Right cardiac atrium (tissue), 5 donors: ENCODE measurements around the gene PRSS1. TPM values are rescaled to one million over a fixed set of nuclear protein-coding genes. Genes with fewer than 3 reads are reported as not detected.
"Not testable (repeated sequence)": the region's sequence is repeated elsewhere in the genome, so short reads cannot be mapped to it uniquely, and the experiment has no call there.

Experiments used
- ATAC-seq, 2 donors: fragments of 200-7000 bp; cut with Tn5 transposase; one replicate each; pipeline versions ENCODE4 v1.8.0 to v1.9.1; 2020; ENCODE audit warnings: moderate library complexity in 2 of 2, mild to moderate bottlenecking in 1 of 2
- DNase-seq, 3 donors: peaks; one replicate each; pipeline ENCODE4 v3.0.0-alpha.2; 2020
- H3K27ac ChIP-seq: one replicate; pipeline ENCODE4 v1.5.1; 2013; ENCODE audit warnings: mild to moderate bottlenecking, low read length, control low read depth, moderate library complexity
- H3K27me3 ChIP-seq: one replicate; pipeline ENCODE4 v1.6.1; 2013; ENCODE audit not compliant: control insufficient read depth, insufficient read depth
- H3K4me1 ChIP-seq: one replicate; pipeline ENCODE4 v1.6.1; 2013; ENCODE audit warnings: low read length; ENCODE audit not compliant: control insufficient read depth, insufficient read depth
- H3K4me3 ChIP-seq: one replicate; pipeline ENCODE4 v1.5.1; 2013; ENCODE audit warnings: low read length, control low read depth
- H3K9me3 ChIP-seq: one replicate; pipeline ENCODE4 v1.6.1; 2013; ENCODE audit warnings: low read length; ENCODE audit not compliant: control insufficient read depth
- whole genome bisulfite sequencing: extraction: QIAGEN DNeasy Blood & Tissue Kit; methylation state at CpG from one replicate; pipeline ENCODE4 v1.1.7; 2013; 5-methylcytosine and 5-hydroxymethylcytosine counted together
- intact Hi-C, 4 donors: fragments of 100-400 bp; cut with DNase I; formaldehyde crosslinking; loops; one replicate each; pipeline versions ENCODE4 v1.11.0 to v1.14.0; 2022 to 2023
- polyA plus RNA-seq: library from polyadenylated mRNA; stranded (reverse); fragments of 200-250 nt; gene quantifications from one replicate; pipeline ENCODE4 v1.2.3, GENCODE V29; 2013
- total RNA-seq, 4 donors: library from RNA; stranded (reverse); fragmentation: NEBNext Ultra II Directional; extraction: Animal tissue kit (Norgen Biotek cat#: 25700); gene quantifications; one replicate each; pipeline ENCODE4 v1.2.1, GENCODE V29; 2021
- donor health status: healthy with polysubstance abuse.
- donor health status: DM: no; HTN: yes; CAD: no.
- donor health status: DM: no; HTN: no; CAD: no.
- donor health status: DM: no; HTN: yes; CAD: no; lungs with severe emphysema.
- donor health status: DM: yes; HTN: yes; CAD: no.

PRSS1 gene
- total and polyA plus RNA-seq, 5 donors = 0.27 to 0.61 TPM; not detected in 3

DNA sequence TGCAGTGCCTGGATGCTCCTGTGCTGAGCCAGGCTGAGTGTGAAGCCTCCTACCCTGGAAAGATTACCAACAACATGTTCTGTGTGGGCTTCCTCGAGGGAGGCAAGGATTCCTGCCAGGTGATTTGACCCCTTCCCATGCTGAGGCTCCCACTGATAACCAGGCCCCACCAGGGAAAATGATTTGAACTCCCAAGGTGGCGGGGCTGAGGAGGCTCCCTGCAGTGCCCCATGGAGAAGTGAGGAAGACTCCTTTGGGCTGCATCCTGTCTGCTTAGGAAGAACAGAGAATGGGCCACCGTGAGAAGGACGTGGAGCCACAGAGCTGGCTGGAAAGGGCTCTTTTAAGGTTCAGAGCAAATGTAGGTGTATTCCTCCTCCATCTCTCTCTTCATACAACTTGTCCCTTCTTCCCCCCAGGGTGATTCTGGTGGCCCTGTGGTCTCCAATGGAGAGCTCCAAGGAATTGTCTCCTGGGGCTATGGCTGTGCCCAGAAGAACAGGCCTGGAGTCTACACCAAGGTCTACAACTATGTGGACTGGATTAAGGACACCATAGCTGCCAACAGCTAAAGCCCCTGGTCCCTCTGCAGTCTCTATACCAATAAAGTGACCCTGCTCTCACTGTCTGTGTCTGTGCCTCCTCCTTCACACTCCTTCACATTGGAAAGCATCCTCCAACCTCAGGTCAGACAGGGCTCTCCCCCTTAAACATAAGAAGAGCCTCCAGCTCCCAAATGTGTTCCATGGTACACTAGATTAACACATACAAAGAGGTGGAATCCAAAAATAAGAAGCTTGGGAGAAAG is 24.9 kb downstream of the PRSS1 start:
- intact Hi-C loops = no loop called here
- Histone ChIP-seq H3K9me3 (no peaks in the 10 kb centered on the region), H3K4me1 (no peaks in the 10 kb centered on the region), H3K4me3 (no peak overlapping the region), H3K27ac (no peak overlapping the region), H3K27me3 (no peaks in the 10 kb centered on the region)
- ATAC-seq (no peak), DNase-seq (no peak)
- 69% methylated on average over 4 of the region's 4 CpGs for WGBS

DNA sequence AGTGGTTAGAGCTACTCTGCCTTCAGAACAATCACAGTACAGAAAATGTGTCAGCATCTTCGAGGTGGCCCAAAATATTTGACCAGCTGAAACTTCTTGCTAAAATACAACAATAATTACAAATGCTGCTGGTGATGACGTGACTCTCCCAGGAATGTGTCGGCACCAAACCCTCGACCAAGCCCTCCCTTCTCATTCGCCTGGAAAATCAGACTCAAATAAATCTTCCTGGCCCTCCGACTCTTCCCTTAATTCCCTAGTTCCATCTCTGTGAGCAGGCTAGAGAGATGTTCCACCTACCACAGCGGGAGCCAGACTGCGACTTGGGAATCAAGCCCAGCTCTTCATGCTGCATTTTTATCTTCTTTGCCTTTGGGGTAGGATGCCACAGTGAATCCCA is 25.6 kb downstream of the PRSS1 start:
- no peaks in the 10 kb centered on the region for H3K4me1 ChIP-seq
- no peak for DNase-seq
- no peaks in the 10 kb centered on the region for H3K27me3 ChIP-seq
- H3K4me3 ChIP-seq = no peak overlapping the region
- no peak overlapping the region for H3K27ac ChIP-seq
- WGBS = 59% methylated on average over 8 of the region's 8 CpGs
- ATAC-seq = no peak
- intact Hi-C loops = no loop called here
- no peaks in the 10 kb centered on the region for H3K9me3 ChIP-seq

DNA sequence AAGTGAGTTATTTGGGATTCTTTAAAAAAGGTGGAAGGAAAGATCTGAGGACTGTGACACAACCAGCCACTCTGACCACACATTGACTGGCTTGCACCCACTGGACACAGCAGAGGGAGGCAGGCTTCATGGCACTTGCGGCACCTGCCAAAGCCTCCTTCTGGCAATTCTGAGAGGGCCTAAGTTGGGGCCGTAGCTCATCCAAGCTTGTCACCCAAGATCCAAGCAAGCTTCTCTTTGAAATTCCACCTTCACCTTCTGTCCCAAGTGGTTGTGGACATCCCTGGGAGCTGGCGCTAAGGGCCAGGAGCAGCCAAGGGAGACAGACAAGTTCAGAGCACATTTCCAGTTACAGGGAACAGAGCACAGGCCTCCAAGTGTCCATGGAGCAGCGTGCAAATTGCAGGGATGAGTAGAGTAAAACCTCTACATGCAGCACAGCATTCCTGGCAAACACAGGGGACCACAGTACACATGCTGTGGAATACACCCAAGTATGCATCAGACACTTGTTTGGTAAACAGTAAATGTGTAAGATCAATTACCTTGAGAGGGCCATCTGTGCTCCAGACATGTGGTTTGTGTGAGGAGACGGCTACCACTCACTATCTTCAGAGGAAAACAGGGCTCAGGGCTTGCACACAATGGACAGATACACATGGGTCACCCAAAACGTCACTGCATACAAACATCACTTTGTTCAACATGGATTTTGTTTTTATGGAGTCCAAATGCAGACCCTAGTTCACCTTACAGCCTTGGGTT is 26.3 kb downstream of the PRSS1 start:
- DNase-seq, H3K27ac ChIP-seq, H3K27me3 ChIP-seq, ATAC-seq, intact Hi-C loops, H3K9me3 ChIP-seq, H3K4me1 ChIP-seq, H3K4me3 ChIP-seq: not testable (repeated sequence)
- WGBS = 81% methylated on average over 6 of the region's 6 CpGs

DNA sequence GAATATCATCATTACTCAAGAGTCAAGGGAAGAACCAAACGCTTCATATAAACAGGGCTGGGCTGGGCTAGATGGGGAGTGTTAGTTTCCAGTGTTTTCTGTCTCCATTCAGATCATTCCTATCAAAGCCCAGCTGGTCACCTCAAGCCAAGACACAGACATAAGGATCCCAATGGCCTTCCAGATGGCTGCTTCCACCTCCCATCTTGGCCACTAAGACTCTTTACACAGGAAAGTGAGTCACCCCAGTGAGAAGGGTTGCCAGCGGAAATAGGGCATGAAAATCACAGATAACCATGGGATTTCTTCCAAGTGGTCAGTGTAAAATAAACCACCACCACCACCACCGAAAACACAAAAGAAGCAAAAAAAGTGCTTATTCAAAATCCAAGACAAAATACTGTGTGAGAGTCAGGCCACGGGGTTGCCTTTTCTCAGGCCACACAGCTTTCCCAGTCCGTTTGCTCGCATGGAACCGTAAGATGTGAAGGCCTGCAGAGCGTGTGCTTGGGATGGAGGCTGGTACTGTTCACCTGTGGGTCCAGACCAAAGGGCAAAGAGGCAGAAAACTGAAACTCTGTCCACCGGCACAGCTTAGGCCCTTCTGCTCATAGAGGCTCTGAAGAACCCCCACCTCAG is 27.1 kb downstream of the PRSS1 start:
- H3K4me3 ChIP-seq = no peak overlapping the region
- intact Hi-C loops = no loop called here
- no peaks in the 10 kb centered on the region for H3K4me1 ChIP-seq
- no peaks in the 10 kb centered on the region for H3K9me3 ChIP-seq
- H3K27ac ChIP-seq = no peak overlapping the region
- H3K27me3 ChIP-seq = no peaks in the 10 kb centered on the region
- ATAC-seq = peak; percentile 53 to 86
- DNase-seq = no peak
- 72% methylated on average over 9 of the region's 9 CpGs for WGBS

DNA sequence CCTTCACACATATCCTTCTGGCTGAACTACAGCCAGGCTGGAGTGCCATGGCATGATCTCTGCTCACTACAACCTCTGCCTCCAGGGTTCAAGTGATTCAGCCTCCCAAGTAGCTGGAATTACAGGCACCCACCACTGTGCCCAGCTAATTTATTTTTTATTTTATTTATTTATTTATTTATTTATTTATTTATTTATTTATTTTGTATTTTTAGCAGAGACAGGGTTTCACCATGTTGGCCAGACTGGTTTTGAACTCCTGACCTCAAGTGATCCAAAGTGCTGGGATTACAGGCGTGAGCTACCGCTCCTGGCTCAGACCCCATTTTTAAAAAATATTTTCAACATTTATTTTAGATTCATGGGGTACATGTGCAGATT is 27.6 kb downstream of the PRSS1 start:
- WGBS = 87% methylated on average over 2 of the region's 2 CpGs
- H3K4me1 ChIP-seq, H3K27ac ChIP-seq, intact Hi-C loops, DNase-seq, ATAC-seq, H3K4me3 ChIP-seq, H3K27me3 ChIP-seq, H3K9me3 ChIP-seq: not testable (repeated sequence)

DNA sequence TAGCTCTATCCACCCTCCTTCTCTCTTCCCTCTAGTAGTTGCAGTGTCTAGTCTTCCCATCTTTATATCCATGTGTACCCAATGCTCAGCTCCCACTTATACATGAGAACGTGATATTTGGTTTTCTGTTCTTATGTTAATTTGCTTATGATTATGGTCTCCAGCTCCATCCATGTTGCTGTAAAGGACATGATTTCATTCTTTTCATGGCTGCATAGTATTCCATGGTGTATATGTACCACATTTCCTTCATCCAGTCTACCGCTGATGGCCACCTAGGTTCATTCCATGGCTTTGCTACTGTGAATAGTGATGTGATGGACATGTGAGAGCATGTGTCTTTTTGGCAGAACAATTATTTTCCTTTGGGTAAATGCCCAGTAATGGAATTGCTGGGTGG is 28.0 kb downstream of the PRSS1 start:
- no peak overlapping the region for H3K4me3 ChIP-seq
- intact Hi-C loops = no loop called here
- H3K9me3 ChIP-seq = no peaks in the 10 kb centered on the region
- no peak for DNase-seq
- no peak for ATAC-seq
- H3K4me1 ChIP-seq = no peaks in the 10 kb centered on the region
- H3K27ac ChIP-seq = no peak overlapping the region
- WGBS = 96% methylated on average over 2 of the region's 2 CpGs
- no peaks in the 10 kb centered on the region for H3K27me3 ChIP-seq

DNA sequence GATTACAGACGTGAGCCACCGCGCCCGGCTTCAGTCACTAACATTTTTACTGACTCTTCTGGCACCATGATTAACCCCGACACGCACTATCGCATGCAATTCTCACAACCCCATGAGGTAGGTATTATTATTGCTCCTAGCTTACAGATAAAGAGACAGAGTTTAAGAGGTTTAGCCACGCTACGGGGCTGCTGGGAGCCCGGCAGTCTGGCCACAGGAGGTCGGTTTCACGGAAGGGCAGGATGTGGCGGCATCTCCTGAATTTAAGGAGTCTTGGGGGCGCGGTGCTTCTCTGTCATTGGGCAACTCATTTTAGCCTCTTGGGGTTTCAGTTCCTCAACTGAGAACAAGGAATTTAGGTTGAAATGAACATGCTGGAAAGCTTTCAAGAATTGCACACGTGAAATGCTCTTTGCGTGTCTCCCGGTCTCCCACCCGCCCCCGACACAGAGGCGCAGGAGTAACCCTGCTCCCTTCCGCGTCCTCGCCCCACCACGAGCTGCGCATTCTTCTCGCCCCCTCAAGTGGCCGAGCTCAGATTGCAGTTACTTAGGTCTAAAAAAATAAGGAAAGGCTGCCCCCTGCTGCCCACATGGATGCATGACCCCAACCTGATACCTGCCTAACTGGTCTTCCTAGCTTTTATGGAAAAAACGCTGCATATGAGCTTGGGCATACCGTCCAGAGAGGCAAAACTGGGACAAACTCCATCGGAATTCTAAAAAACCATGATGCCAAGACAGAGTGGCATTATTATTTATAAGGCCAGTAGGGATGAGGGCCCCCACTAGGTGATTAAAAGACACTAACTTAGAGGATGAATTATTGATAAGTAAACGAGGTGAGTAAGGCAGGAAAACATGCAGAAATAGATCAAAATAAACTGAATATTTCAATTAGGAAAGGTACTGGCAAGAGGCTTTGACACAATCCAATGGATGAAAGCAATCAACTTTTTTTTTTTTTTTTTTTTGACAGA is 33.9 kb downstream of the PRSS1 start:
- DNase-seq = peak; percentile 87 to 93 (median 89)
- ATAC-seq = peak; percentile 84 to 91
- Histone ChIP-seq H3K9me3 (no peaks in the 10 kb centered on the region), H3K4me3 (peak overlapping the region; percentile 46), H3K4me1 (no peaks in the 10 kb centered on the region), H3K27me3 (no peaks in the 10 kb centered on the region), H3K27ac (no peak overlapping the region)
- intact Hi-C loops = loop anchor here in 3 of 4 donors (2.0 to 10.0 kb wide), 3 partner anchors 70 to 108 kb away; no protein-coding TSS in a partner anchor
- WGBS = 10% methylated on average over 32 of the region's 32 CpGs

DNA sequence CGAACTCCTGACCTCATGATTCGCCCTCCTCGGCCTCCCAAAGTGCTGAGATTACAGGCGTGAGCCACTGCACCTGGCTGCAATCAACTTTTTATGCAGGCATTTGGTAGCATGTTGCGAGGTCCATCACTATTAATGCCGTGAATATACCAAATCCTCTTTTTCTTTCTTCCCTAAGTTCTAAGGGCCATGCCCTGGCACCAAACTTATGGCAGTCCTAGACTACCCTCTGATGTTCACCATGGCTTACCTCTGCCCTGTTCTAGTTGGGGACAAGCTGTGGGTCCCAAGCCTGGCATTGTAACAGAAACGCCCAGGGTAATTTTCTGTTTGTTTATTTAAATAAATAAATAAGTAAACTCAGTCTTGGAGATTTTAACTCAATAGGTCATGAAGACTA is 34.8 kb downstream of the PRSS1 start:
- WGBS = 81% methylated on average over 7 of the region's 7 CpGs
- no peaks in the 10 kb centered on the region for H3K27me3 ChIP-seq
- H3K27ac ChIP-seq = no peak overlapping the region
- H3K4me3 ChIP-seq = no peak overlapping the region
- H3K9me3 ChIP-seq = no peaks in the 10 kb centered on the region
- intact Hi-C loops = loop anchor here in 2 of 4 donors (5.0 to 10.0 kb wide), 2 partner anchors 72 to 109 kb away; no protein-coding TSS in a partner anchor
- H3K4me1 ChIP-seq = no peaks in the 10 kb centered on the region
- DNase-seq (no peak), ATAC-seq (no peak)

DNA sequence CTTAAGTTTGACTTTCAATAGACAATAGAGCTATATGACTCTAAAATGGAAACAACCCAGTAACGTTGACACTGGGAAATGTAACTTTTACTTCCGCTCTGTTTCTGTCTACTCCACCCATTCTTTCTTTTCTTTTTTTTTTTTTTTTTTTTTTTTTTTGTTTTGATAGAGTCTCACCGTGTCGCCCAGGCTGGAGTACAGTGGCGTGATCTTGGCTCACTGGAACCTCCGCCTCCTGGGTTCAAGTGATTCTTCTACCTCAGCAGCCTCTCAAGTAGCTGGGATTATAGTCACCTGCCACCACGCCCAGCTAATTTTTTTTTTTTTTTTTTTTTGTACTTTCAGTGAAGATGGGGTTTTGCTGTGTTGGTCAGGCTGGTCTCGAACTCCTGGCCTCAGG is 35.4 kb downstream of the PRSS1 start:
- 82% methylated on average over 8 of the region's 8 CpGs for WGBS
- intact Hi-C loops = loop anchor here in 3 of 4 donors (5.0 to 10.0 kb wide), 3 partner anchors 72 to 152 kb away; no protein-coding TSS in a partner anchor
- no peak for ATAC-seq
- no peak for DNase-seq
- Histone ChIP-seq H3K4me3 (no peak overlapping the region), H3K27ac (no peak overlapping the region), H3K4me1 (no peaks in the 10 kb centered on the region), H3K27me3 (no peaks in the 10 kb centered on the region), H3K9me3 (no peaks in the 10 kb centered on the region)

DNA sequence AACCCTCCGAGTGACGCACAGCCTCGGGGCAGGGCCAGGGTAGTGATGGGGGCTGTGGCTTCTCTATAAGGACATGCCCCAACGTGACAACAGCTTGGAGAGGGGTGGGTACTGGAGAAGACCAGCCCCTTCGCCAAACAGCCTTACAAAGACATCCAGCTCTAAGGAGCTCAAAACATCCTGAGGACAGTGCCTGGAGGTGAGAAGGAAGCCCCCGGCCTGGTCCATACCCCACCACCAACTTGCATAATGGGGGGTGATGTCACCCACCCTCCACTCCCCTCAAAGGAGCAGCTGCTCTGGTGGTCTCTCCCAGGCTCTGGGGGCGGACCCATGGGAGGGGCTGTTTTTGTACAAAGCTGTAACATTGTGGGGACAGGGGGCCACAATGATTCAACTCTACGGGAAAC is 36.6 kb downstream of the PRSS1 start:
- Histone ChIP-seq H3K27me3 (no peaks in the 10 kb centered on the region), H3K4me1 (no peaks in the 10 kb centered on the region), H3K4me3 (no peak overlapping the region), H3K9me3 (no peaks in the 10 kb centered on the region), H3K27ac (no peak overlapping the region)
- ATAC-seq (no peak), DNase-seq (no peak)
- WGBS = 74% methylated on average over 8 of the region's 8 CpGs
- intact Hi-C loops = loop anchor here in 3 of 4 donors (2.0 to 10.0 kb wide), 3 partner anchors 73 to 154 kb away; no protein-coding TSS in a partner anchor
